ENCODE results near the gene ZNF511. TPM values are rescaled to one million over a fixed set of nuclear protein-coding genes. Genes with fewer than 3 reads are reported as not detected.

The ZNF511 gene
- total RNA-seq, 2 experiments from 2014 or later: 38.1 to 40.9 TPM

- no peaks in the 10 kb centered on the region for H3K9me3 Mint-ChIP-seq
- H3K4me3 ChIP-seq (ENCODE audit: low read length): peak overlapping the region; percentile 91
- no peak for DNase-seq
- no peaks in the 10 kb centered on the region for H3K27me3 ChIP-seq (ENCODE audit: control insufficient read depth in 1 of 2, insufficient read depth in 2 of 2, low read length in 2 of 2)
- intact Hi-C loops (cut with DNase I, micrococcal nuclease): loop anchor here in 1 of 2 experiments (1.0 to 5.0 kb wide), 2 partner anchors 16 to 134 kb away; no protein-coding TSS in a partner anchor
- CTCF ChIA-PET: interaction anchor here (1.3 to 2.6 kb wide), 4 partner anchors 17 to 132 kb away, joined by 5 to 16 read pairs (median 9); no protein-coding TSS in a partner anchor
- no peaks in the 10 kb centered on the region for H3K9me3 ChIP-seq (ENCODE audit: control insufficient read depth in 1 of 2, insufficient read depth in 1 of 2, low read length in 2 of 2)
- H3K27ac Mint-ChIP-seq: peak overlapping the region; percentile 98
- H3K4me3 Mint-ChIP-seq: peak overlapping the region; percentile 94
- H3K4me1 ChIP-seq (ENCODE audit: insufficient read depth, low read length): peaks cover 70% of the 10 kb centered on the region
- H3K27ac ChIP-seq (ENCODE audit: low read depth in 1 of 2, low read length in 2 of 2): peak overlapping the region; percentile 86 to 90
- no peak for ATAC-seq (ENCODE audit: poor library complexity)
- peaks cover 35% of the 10 kb centered on the region for H3K36me3 Mint-ChIP-seq (ENCODE audit: low read depth)
- POLR2A ChIA-PET: interaction anchor here (1.0 to 2.5 kb wide), 6 partner anchors 10 to 32 kb away, joined by 3 to 22 read pairs (median 6); no protein-coding TSS in a partner anchor
- H3K27me3 Mint-ChIP-seq: no peaks in the 10 kb centered on the region
- H3K36me3 ChIP-seq (ENCODE audit: insufficient read depth, low read length): peaks cover 28% of the 10 kb centered on the region
- no peak for TF ChIP-seq CTCF (IDR thresholded peaks at IDR 0.05)
- H3K4me1 Mint-ChIP-seq (ENCODE audit: low read depth): peaks cover 40% of the 10 kb centered on the region
Measured at GRCh38 chr10:133276100-133276434, 32.6 kb upstream of the ZNF511 start.

- Mint-ChIP-seq H3K36me3 (ENCODE audit: low read depth) (peaks cover 33% of the 10 kb centered on the region), H3K27me3 (no peaks in the 10 kb centered on the region), H3K9me3 (no peaks in the 10 kb centered on the region), H3K4me3 (peak within 1 kb of the TSS; percentile 94), H3K27ac (peak within 1 kb of the TSS; percentile 98), H3K4me1 (ENCODE audit: low read depth) (peaks cover 40% of the 10 kb centered on the region)
- peaks cover 70% of the 10 kb centered on the region for H3K4me1 ChIP-seq (ENCODE audit: insufficient read depth, low read length)
- H3K27me3 ChIP-seq (ENCODE audit: control insufficient read depth in 1 of 2, insufficient read depth in 2 of 2, low read length in 2 of 2): no peaks in the 10 kb centered on the region
- ATAC-seq (ENCODE audit: poor library complexity) (peak; percentile 37), DNase-seq (peak; percentile 44 to 86 (median 66))
- no peaks in the 10 kb centered on the region for H3K9me3 ChIP-seq (ENCODE audit: control insufficient read depth in 1 of 2, insufficient read depth in 1 of 2, low read length in 2 of 2)
- POLR2A ChIA-PET: interaction anchor here (1.0 to 2.5 kb wide), 5 partner anchors 10 to 31 kb away, joined by 3 to 22 read pairs (median 5); no protein-coding TSS in a partner anchor
- intact Hi-C loops (cut with DNase I, micrococcal nuclease): loop anchor here in 1 of 2 experiments (1.0 to 5.0 kb wide), 2 partner anchors 16 to 134 kb away; no protein-coding TSS in a partner anchor
- peak within 1 kb of the TSS; percentile 91 for H3K4me3 ChIP-seq (ENCODE audit: low read length)
- H3K27ac ChIP-seq (ENCODE audit: low read depth in 1 of 2, low read length in 2 of 2): peak within 1 kb of the TSS; percentile 86 to 90
- no peak for TF ChIP-seq CTCF (IDR thresholded peaks at IDR 0.05)
- peaks cover 23% of the 10 kb centered on the region for H3K36me3 ChIP-seq (ENCODE audit: insufficient read depth, low read length)
- CTCF ChIA-PET: interaction anchor here (2.2 to 2.6 kb wide), 2 partner anchors 20 to 31 kb away, joined by 12 to 16 read pairs; no protein-coding TSS in a partner anchor
Measured at GRCh38 chr10:133276435-133277201, 32.1 kb upstream of the ZNF511 start, which contains the start of gene ADAM8. Gene ADAM8, minus strand, starts transcription at chr10:133276868. Its CDS starts 51 bp downstream, at chr10:133276817.

- peaks cover 36% of the 10 kb centered on the region for H3K36me3 Mint-ChIP-seq (ENCODE audit: low read depth)
- no peak for ATAC-seq (ENCODE audit: poor library complexity)
- ChIA-PET CTCF (interaction anchor here (1.7 kb wide), 1 partner anchor 30 kb away, joined by 8 read pairs; no protein-coding TSS in a partner anchor), POLR2A (interaction anchor here (1.1 to 3.3 kb wide), 3 partner anchors 13 to 19 kb away, joined by 4 to 22 read pairs (median 20); no protein-coding TSS in a partner anchor)
- H3K27ac ChIP-seq (ENCODE audit: low read depth in 1 of 2, low read length in 2 of 2): peak overlapping the region; percentile 86
- H3K27me3 ChIP-seq (ENCODE audit: control insufficient read depth in 1 of 2, insufficient read depth in 2 of 2, low read length in 2 of 2): no peaks in the 10 kb centered on the region
- peak in 1 of 14 experiments; percentile 46 for DNase-seq
- peaks cover 40% of the 10 kb centered on the region for H3K4me1 Mint-ChIP-seq (ENCODE audit: low read depth)
- H3K36me3 ChIP-seq (ENCODE audit: insufficient read depth, low read length): peaks cover 20% of the 10 kb centered on the region
- no peaks in the 10 kb centered on the region for H3K9me3 Mint-ChIP-seq
- peak overlapping the region; percentile 91 for H3K4me3 ChIP-seq (ENCODE audit: low read length)
- peaks cover 70% of the 10 kb centered on the region for H3K4me1 ChIP-seq (ENCODE audit: insufficient read depth, low read length)
- intact Hi-C loops (cut with DNase I, micrococcal nuclease): loop anchor here in 1 of 2 experiments (5.0 kb wide), 1 partner anchor 135 kb away; no protein-coding TSS in a partner anchor
- H3K27ac Mint-ChIP-seq: peak overlapping the region; percentile 97
- no peaks in the 10 kb centered on the region for H3K9me3 ChIP-seq (ENCODE audit: control insufficient read depth in 1 of 2, insufficient read depth in 1 of 2, low read length in 2 of 2)
- no peak for TF ChIP-seq CTCF (IDR thresholded peaks at IDR 0.05)
- no peaks in the 10 kb centered on the region for H3K27me3 Mint-ChIP-seq
- peak overlapping the region; percentile 91 for H3K4me3 Mint-ChIP-seq
Measured at GRCh38 chr10:133277277-133277992, 31.3 kb upstream of the ZNF511 start.

Measured in CD4-positive, alpha-beta T cell (primary cell).